NCI-H524 treated with DMSO at 0.1 percent for 48 hours (cell line): ENCODE measurements around the gene ANXA6.

ENCODE experiments used
- DNase-seq: peaks from one replicate; lab custom pipeline; 2025; lab: John Stamatoyannopoulos, UW

ANXA6 gene

DNA sequence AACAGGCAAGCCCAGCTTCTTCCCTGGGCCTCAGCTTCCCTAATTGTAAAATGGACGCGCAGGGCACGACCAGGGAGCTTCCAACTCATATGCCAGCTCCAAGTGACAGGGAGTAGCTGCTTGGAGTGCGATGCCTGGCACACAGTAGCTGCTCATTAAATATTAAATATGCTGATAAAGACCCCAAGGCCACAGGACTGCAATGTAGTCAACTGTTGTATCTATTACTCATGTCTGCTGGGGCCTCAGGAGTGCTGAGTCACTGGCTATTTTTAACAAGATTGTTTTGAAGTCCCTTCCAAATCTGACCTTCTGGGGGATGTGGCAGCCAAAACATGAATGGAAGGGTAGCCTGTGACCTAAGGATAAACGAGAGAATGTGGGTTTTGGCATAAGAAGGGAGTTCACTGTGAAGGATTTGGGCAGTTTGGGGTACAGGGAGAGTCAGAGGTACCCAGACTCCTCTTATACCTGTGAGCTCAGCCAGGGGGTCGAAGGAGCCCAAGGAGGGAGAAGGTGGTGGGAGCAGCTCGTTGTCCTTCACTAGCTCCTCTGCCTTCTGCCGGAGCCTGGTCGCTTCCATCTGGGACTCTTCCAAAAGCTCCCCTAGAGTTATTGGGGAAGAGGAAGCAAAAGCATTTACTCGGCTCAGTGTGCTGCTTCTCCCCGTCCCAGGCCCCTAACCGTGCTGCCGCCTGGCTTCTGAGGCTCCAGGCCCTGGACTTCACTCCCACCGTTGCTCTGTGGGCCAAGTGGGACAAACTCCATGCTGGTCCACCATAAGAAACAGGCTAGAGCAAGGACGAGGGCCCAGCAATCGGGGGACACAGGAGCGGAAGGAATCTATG is 94.2 kb downstream of the ANXA6 start:
- no peak for DNase-seq

DNA sequence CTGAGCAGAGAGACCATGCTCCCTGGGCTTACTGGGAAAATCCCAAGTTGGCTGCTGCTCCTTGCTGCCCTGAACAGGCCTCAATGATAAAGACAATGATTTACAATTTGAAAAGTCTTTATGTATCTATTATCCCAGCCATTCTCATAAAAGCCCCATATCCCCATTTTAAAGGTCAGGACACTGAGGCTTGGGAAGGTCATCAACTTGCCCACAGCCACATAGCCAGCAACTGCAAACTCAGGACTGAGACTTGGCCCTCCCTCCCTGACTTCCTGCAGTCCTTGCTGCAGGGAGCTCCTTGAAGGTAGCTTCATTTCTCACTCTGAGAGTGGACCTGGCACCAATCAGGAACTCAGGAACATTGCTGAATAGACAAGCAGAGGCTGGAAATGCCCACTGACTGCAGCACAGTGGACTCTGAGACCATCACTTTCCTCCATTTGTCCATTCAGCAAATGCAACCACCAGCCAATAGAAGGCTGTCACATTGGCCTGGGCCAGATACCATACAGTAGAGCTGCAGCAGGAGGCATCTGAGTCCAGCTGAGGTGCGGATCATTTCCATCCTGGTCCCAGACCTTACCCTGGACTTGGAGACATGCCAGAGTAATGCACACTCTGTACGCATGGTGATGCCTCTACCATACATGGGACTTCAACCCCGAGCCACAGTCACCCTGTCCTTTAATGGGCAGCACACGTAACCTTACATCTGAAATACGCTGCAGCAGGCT is 95.0 kb downstream of the ANXA6 start:
- DNase-seq: no peak

DNA sequence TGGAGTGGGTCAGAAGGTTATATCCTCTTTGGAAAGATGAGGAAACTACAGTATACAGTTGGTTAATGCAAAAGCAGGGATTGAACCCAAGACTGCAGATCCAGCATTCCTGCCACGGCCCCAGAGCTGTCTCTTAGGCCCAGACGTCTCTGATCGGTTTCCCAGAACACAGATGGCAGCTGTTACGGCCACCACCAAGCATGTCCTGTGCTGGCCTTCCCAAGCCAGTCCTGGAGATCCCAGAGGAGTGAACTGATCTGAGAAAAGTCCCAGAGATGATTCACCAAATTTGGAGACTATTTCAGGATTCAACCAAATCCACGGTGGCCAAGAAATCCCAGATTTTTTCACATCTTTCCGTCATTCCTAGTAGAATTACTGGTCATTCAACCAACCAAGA is 96.8 kb downstream of the ANXA6 start:
- DNase-seq: no peak

- no peak for DNase-seq
Measured at GRCh38 chr5:151058891-151059489, 98.6 kb downstream of the ANXA6 start.

GRCh38 chr5:151058301-151058700 is 99.3 kb downstream of the ANXA6 start:
- DNase-seq: no peak

- no peak for DNase-seq
Measured at GRCh38 chr5:151056379-151057325, 100.9 kb downstream of the ANXA6 start.

GRCh38 chr5:151055336-151055735 is 102.2 kb downstream of the ANXA6 start:
- no peak for DNase-seq

DNA sequence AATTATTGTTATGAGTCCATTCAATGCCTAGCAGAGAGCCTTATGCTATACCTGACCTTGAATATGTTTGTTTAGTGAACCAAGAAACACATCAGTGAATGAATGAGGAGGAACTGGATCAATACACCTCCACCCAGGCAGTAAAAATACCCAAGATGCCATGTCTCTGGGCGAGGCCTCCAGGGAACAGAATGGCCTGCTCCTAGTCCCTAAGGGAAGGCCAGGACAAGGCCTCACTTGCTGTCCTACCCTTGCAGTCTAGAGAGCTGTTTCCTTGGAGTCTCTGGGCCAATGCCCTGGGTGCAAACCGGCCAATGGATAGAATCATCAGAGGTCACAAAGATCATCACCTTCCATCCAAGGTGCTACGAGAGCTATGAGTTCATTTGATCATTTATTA is 102.9 kb downstream of the ANXA6 start:
- no peak for DNase-seq

DNA sequence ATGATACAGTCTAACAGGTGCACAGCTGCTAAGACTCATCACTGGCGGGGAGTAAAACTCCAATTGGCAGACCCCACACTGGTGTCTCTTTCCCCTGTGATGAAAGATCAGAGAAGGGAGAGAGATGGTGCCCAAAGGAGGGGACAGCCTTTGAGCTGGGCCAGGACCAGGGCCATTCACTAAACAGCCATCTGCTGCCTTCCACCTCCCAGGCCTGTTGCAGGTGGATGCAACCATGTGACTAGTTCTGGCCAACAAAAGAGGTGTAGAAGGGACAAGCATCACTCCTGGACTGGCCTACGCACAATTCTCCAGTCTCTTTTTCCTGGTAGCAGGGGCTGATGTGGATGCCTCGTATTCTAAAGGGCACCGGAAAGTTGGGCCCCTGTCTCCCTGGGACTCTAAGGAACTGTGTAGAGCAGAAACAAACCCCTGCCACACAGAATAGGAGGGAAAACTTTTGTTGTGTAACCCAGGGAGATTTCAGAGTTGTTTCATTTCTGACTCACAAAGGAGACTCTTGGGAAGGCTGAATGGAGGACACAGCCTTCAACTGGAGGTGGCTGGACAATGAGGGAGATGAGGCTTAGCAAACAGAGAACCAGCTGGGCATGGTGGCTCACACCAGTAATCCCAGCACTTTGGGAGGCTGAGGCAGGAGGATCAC is 103.7 kb downstream of the ANXA6 start:
- no peak for DNase-seq

DNA sequence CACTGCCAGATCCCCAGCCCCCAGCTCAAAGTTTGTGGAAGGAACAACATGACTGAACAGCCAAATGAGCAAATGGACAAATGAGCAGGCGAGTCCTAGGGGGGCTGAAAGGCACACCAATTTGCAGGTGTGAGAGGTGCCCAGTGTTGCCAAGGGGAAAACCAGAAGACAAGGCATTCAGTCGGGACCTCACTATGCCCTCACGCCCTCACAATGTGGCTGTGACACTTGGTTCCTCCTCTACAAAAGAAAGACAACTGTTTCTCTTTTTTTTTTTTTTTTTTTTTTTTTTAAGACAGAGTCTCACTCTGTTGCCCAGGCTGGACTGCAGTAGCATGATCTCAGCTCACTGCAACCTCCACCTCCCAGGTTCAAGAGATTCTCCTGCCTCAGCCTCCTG is 104.7 kb downstream of the ANXA6 start:
- no peak for DNase-seq

DNA sequence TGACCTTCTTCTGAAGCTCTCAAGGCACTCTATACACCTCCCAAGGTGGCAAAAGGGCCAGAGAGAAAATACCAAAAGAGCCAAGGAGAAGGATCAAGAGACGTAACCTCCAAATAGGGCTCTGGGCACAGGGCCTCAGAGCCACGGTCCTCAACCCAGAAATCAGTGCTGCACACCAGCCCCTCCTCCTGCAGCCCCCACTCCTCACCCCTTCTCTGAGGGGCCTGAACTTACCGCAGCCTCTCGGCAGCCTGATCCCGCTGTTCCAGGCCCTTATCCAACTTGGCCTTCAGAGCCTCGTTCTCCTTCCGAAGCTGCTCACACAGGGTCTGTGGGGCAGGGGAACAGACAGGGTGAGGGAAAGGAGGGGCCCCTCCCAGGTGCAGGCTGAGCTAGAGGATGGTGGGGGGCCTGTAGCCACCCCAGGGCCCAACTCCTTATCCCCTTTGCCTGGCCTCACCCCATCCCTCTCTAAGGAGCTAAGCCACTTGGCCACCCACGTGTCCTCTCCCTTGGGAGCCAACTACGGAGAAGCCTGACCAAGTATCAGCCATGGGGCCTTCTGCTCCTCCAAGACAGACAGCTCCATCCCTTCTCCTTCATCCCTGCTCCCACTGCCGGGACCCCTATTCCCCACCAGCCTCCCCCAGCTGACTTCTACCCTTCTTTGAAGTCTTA is 105.5 kb downstream of the ANXA6 start:
- no peak for DNase-seq

DNA sequence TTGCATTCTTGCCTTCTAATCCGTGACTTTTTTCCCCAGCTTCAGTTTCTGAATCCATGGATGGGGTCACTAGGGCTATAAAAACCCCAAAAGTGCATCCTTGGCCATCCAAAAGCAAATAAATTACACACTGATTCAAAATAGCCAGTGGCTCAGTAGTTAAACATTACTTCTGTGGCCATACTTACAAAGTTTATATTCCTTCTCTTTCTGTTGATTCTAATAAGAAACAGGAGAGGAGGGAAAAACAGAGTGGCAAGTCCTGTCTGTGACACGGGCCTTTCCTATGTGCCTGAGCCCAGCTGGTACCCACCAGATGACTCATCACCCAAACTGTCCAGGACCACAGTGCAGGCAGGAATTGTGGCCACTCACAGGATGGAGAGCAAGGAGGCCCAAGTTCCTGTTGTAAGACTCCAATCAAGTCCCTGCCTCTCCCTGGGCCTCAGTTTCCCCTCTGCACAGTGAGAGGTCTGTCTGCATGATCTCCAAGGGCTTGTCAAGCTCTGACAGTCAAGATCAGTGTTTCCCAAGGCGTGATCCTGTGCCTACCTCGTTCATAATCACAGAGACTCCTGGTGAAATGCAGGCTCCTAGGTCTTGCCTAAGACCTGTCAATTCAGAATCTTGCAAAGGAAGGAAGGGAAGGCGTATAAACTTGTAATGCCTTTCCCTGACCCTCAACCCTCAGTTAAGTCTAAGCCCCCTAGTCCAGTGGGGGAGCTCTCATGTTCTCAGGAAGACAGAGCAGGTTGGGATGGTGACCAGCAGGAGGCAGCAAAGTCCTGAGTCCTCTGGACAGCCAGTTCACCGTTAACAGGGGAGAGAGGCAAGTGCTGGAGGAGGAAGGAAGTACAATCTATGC is 106.3 kb downstream of the ANXA6 start:
- no peak for DNase-seq
